ENCODE measurements around the gene SVIL. TPM values are rescaled to one million over a fixed set of nuclear protein-coding genes. Genes with fewer than 3 reads are reported as not detected.
"Not testable (repeated sequence)": the region's sequence is repeated elsewhere in the genome, so short reads cannot be mapped to it uniquely, and the experiment has no call there.

SVIL gene
- total and polyA plus RNA-seq, 2 experiments from 2014 or later, result 5.9 to 7.3 TPM

DNA sequence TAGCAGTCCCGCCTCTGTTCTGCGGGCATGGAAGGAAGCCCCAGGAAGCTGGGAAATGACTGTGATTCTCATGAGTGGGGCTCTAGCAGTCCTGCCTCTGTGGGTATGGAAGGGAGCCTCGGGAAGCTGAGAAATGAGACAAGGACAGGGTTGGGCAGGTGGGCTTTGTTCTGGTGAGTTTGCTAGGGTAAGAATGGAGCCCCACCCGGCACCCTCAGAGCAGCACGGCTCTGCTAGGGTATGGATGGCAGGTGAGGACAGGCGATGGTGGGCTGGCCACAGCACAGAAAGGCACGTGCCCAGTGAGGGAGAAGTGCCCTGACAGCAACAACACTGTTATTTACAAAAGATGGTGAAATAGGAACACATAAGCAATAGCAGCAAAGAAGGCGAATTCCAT is 39.6 kb downstream of the SVIL start:
- H3F3A ChIP-seq (ENCODE audit: insufficient read depth), result peaks cover 40% of the 10 kb centered on the region; the same call in 1 of the 2 replicates
- no peaks in the 10 kb centered on the region for H3K9me3 ChIP-seq (ENCODE audit: low read depth)
- H3K4me3 ChIP-seq, result no peak overlapping the region
- H3K9ac ChIP-seq, result no peak overlapping the region
- no peaks in the 10 kb centered on the region for H3K36me3 ChIP-seq (ENCODE audit: low read depth)
- H3K4me2 ChIP-seq (ENCODE audit: unreplicated experiment), result no peak overlapping the region
- H3K4me1 ChIP-seq (ENCODE audit: insufficient read depth), result peaks cover 41% of the 10 kb centered on the region
- H3K9me2 ChIP-seq (ENCODE audit: insufficient read depth), result no peaks in the 10 kb centered on the region
- TF ChIP-seq EZH2 (IDR thresholded peaks at IDR 0.05; ENCODE audit: insufficient read depth, poor library complexity, severe bottlenecking), result no peak
- no peak for TF ChIP-seq EZH2phosphoT487 (IDR thresholded peaks at IDR 0.05; ENCODE audit: insufficient read depth, low read depth)
- no peak overlapping the region for H3K27ac ChIP-seq
- no peaks in the 10 kb centered on the region for H4K20me1 ChIP-seq (ENCODE audit: insufficient read depth)
- WGBS, 2 experiments (ENCODE audit: low coverage in 1 of 2, low lambda C conversion rate in 2 of 2, missing lambda C conversion rate in 2 of 2), result 85 to 87% methylated on average over 8 of the region's 8 CpGs
- H2AFZ ChIP-seq, result no peak overlapping the region
- H3K27me3 ChIP-seq (replicated peaks; ENCODE audit: insufficient read depth), result no peaks in the 10 kb centered on the region
- no peaks in the 10 kb centered on the region for H3K79me2 ChIP-seq (ENCODE audit: insufficient read depth)
- in situ Hi-C loops (cut with MboI), result no loop called here
- no peak for DNase-seq

DNA sequence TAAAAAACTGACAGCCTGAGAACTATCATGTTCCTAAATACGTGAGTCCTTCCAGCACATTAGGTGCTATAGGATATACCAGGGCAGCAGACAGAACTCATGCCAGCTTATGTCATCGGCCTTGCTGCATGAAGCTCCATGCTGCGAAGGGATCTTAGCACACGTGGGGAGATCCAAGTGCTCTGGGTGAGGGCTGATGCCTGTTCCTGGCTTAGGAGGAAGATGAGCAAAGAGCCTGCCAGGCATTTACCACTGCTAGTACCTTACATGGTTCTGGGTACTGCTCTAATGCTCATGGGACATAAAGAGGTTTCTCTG is 43.2 kb downstream of the SVIL start:
- Histone ChIP-seq H3K9ac (no peak overlapping the region), H2AFZ (no peak overlapping the region), H3K4me3 (no peak overlapping the region), H3K9me2 (ENCODE audit: insufficient read depth) (no peaks in the 10 kb centered on the region), H3K79me2 (ENCODE audit: insufficient read depth) (no peaks in the 10 kb centered on the region), H3K27ac (no peak overlapping the region), H3K9me3 (ENCODE audit: low read depth) (no peaks in the 10 kb centered on the region), H4K20me1 (ENCODE audit: insufficient read depth) (no peaks in the 10 kb centered on the region), H3F3A (ENCODE audit: insufficient read depth) (peaks cover 48% of the 10 kb centered on the region), H3K4me2 (ENCODE audit: unreplicated experiment) (no peak overlapping the region), H3K36me3 (ENCODE audit: low read depth) (no peaks in the 10 kb centered on the region), H3K4me1 (ENCODE audit: insufficient read depth) (peaks cover 52% of the 10 kb centered on the region), H3K27me3 (replicated peaks; ENCODE audit: insufficient read depth) (no peaks in the 10 kb centered on the region)
- WGBS, 2 experiments (ENCODE audit: low coverage in 1 of 2, low lambda C conversion rate in 2 of 2, missing lambda C conversion rate in 2 of 2), result 90 to 92% methylated on average over 4 of the region's 4 CpGs
- in situ Hi-C loops (cut with MboI), result no loop called here
- DNase-seq, result no peak
- TF ChIP-seq EZH2phosphoT487 (IDR thresholded peaks at IDR 0.05; ENCODE audit: insufficient read depth, low read depth) (no peak), EZH2 (IDR thresholded peaks at IDR 0.05; ENCODE audit: insufficient read depth, poor library complexity, severe bottlenecking) (no peak)

DNA sequence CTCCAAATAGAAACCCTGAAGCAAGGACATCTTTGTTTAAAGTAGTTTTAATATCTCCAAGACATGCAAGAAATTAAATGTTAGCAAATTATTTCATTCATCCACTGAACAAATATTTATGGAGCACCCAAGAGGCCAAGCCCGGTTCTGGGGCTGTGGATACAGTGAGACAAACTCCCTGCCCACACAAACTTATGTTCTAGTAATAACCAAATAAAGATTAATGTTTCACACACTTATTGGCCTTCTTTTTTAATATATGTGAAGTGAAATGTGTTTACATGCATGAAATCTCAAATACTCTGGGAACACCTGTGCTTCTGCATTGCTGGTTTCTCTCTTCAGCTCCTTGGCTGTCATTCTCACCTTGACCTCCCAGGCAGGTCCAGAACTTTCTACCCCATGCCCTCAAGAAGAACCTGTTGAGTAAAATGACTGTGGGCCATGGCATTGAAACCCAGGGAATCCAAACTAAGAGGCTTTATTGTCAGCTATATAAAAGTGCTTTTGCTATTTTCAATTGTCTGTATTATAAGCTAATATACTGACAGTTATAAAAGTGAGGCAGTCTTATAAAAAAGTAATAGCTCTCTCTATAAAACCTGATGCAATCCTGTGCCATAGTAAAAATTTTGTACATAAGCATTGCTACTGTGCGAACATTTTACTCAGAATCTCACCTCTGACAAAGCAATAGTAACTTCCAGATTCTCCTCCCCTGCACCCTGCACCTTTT is 43.7 kb downstream of the SVIL start:
- 50 to 52% methylated on average over 2 of the region's 2 CpGs for WGBS, 2 experiments (ENCODE audit: low coverage in 1 of 2, low lambda C conversion rate in 2 of 2, missing lambda C conversion rate in 2 of 2)
- Histone ChIP-seq H3K9me3 (ENCODE audit: low read depth) (no peaks in the 10 kb centered on the region), H3K79me2 (ENCODE audit: insufficient read depth) (no peaks in the 10 kb centered on the region)

DNA sequence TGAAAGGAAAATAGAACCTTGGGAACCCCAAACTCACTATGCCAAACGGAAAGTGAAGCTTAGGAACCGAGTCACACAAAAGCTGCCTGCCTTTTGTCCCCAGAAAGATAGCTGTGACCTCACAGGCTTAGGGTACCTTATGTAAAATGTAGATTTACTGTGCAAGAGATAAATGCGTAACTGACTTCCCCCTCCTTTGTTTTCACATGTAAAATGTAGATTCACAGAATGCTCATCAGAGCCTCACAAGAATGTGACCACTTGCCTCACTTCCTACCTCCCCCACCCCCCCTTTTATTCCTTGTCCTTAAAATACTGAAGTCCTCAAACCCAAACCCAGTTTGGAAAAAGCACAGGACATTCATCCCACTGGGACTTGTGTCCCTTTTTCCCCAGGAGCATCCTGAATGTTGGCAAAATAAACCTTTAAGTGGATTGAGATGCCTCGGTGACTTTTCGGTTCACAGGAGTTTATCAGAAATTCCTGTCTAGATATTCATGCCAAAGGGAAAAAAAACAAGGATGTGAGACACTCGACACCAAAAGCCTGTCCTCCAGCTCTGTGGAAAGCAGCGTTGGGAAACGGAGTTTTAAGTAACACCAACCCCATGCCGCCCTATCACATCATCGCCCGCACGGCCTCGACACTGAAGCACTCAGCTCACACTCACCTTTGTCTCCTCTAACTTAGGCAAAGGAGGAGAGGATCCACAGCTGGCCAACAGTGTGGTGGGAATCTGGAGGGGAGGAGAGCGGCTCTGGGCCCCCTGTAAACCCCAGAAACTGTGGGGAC is 45.9 kb downstream of the SVIL start:
- 31 to 37% methylated on average over 14 of the region's 14 CpGs for WGBS, 2 experiments (ENCODE audit: low coverage in 1 of 2, low lambda C conversion rate in 2 of 2, missing lambda C conversion rate in 2 of 2)
- peak overlapping the region; percentile 83 for H3K9ac ChIP-seq
- peak overlapping the region; percentile 55 for H3K4me2 ChIP-seq (ENCODE audit: unreplicated experiment)
- peaks cover 52% of the 10 kb centered on the region for H3K4me1 ChIP-seq (ENCODE audit: insufficient read depth)
- no peak for TF ChIP-seq EZH2phosphoT487 (IDR thresholded peaks at IDR 0.05; ENCODE audit: insufficient read depth, low read depth)
- TF ChIP-seq EZH2 (IDR thresholded peaks at IDR 0.05; ENCODE audit: insufficient read depth, poor library complexity, severe bottlenecking), result no peak
- no peaks in the 10 kb centered on the region for H3K36me3 ChIP-seq (ENCODE audit: low read depth)
- no peaks in the 10 kb centered on the region for H3K79me2 ChIP-seq (ENCODE audit: insufficient read depth)
- H3K9me2 ChIP-seq (ENCODE audit: insufficient read depth), result no peaks in the 10 kb centered on the region
- in situ Hi-C loops (cut with MboI), result no loop called here
- H4K20me1 ChIP-seq (ENCODE audit: insufficient read depth), result no peaks in the 10 kb centered on the region
- peak overlapping the region; percentile 96 for H3K27ac ChIP-seq
- H3F3A ChIP-seq (ENCODE audit: insufficient read depth), result peaks cover 52% of the 10 kb centered on the region
- no peak overlapping the region for H2AFZ ChIP-seq
- H3K9me3 ChIP-seq (ENCODE audit: low read depth), result no peaks in the 10 kb centered on the region
- no peaks in the 10 kb centered on the region for H3K27me3 ChIP-seq (replicated peaks; ENCODE audit: insufficient read depth)
- DNase-seq, result peak; percentile 68
- no peak overlapping the region for H3K4me3 ChIP-seq

More for the DNA sequence above, 43.7 kb downstream of the SVIL start:
- Histone ChIP-seq H3K9ac (peak overlapping the region; percentile 83; the same call in 1 of the 2 replicates), H2AFZ (no peak overlapping the region), H3K4me2 (ENCODE audit: unreplicated experiment) (peak overlapping the region; percentile 89), H3K27me3 (replicated peaks; ENCODE audit: insufficient read depth) (no peaks in the 10 kb centered on the region), H3K9me2 (ENCODE audit: insufficient read depth) (no peaks in the 10 kb centered on the region), H3K27ac (no peak overlapping the region; the same call in 1 of the 2 replicates), H4K20me1 (ENCODE audit: insufficient read depth) (no peaks in the 10 kb centered on the region), H3K4me3 (no peak overlapping the region), H3F3A (ENCODE audit: insufficient read depth) (peaks cover 52% of the 10 kb centered on the region), H3K4me1 (ENCODE audit: insufficient read depth) (peaks cover 52% of the 10 kb centered on the region), H3K36me3 (ENCODE audit: low read depth) (no peaks in the 10 kb centered on the region)
- no peak for TF ChIP-seq EZH2phosphoT487 (IDR thresholded peaks at IDR 0.05; ENCODE audit: insufficient read depth, low read depth)
- in situ Hi-C loops (cut with MboI), result no loop called here
- no peak for DNase-seq

- H2AFZ ChIP-seq; H3K9me3 ChIP-seq (ENCODE audit: low read depth); H3K36me3 ChIP-seq (ENCODE audit: low read depth); H3K27me3 ChIP-seq (replicated peaks; ENCODE audit: insufficient read depth); in situ Hi-C loops (cut with MboI); H3K9me2 ChIP-seq (ENCODE audit: insufficient read depth); H4K20me1 ChIP-seq (ENCODE audit: insufficient read depth); H3K79me2 ChIP-seq (ENCODE audit: insufficient read depth): not testable (repeated sequence)
- H3K4me3 ChIP-seq, result 0 out of 2 replicates have a peak overlapping the region, but pooled peaks have one; percentile 19
- peaks cover 55% of the 10 kb centered on the region for H3F3A ChIP-seq (ENCODE audit: insufficient read depth)
- peaks cover 56% of the 10 kb centered on the region for H3K4me1 ChIP-seq (ENCODE audit: insufficient read depth)
- H3K9ac ChIP-seq, result peak overlapping the region; percentile 83
- DNase-seq, result peak; percentile 72
- peak overlapping the region; percentile 65 for H3K4me2 ChIP-seq (ENCODE audit: unreplicated experiment)
- H3K27ac ChIP-seq, result peak overlapping the region; percentile 96
- WGBS, 2 experiments (ENCODE audit: low coverage in 1 of 2, low lambda C conversion rate in 2 of 2, missing lambda C conversion rate in 2 of 2), result 18 to 20% methylated on average over 16 of the region's 19 CpGs
These were observed 46.8 kb downstream of the SVIL start for GRCh38 chr10:29587750-29588628.

GRCh38 chr10:29587102-29587749 is 47.5 kb downstream of the SVIL start:
- H3K79me2 ChIP-seq (ENCODE audit: insufficient read depth), result not testable (repeated sequence)

More at GRCh38 chr10:29587102-29587749, 47.5 kb downstream of the SVIL start:
- 26 to 36% methylated on average over 15 of the region's 15 CpGs for WGBS, 2 experiments (ENCODE audit: low coverage in 1 of 2, low lambda C conversion rate in 2 of 2, missing lambda C conversion rate in 2 of 2)
- in situ Hi-C loops (cut with MboI); H3K9me2 ChIP-seq (ENCODE audit: insufficient read depth); H2AFZ ChIP-seq; H3K36me3 ChIP-seq (ENCODE audit: low read depth); H3K9me3 ChIP-seq (ENCODE audit: low read depth); H3K27me3 ChIP-seq (replicated peaks; ENCODE audit: insufficient read depth); H4K20me1 ChIP-seq (ENCODE audit: insufficient read depth); DNase-seq: not testable (repeated sequence)
- Histone ChIP-seq H3K4me2 (ENCODE audit: unreplicated experiment) (peak overlapping the region; percentile 65), H3K4me3 (0 out of 2 replicates have a peak overlapping the region, but pooled peaks have one; percentile 19), H3K9ac (peak overlapping the region; percentile 19; the same call in 1 of the 2 replicates), H3K27ac (peak overlapping the region; percentile 96), H3K4me1 (ENCODE audit: insufficient read depth) (peaks cover 49% of the 10 kb centered on the region), H3F3A (ENCODE audit: insufficient read depth) (peaks cover 47% of the 10 kb centered on the region)

Data from GM23248 (cell line).